Ramos (cell line): Measurements from ENCODE around the gene XRCC2.
"Not testable (repeated sequence)": the region's sequence is repeated elsewhere in the genome, so short reads cannot be mapped to it uniquely, and the experiment has no call there.

ENCODE experiments used
- in situ Hi-C: fragments of 300-500 bp; cut with MboI; formaldehyde crosslinking; loops from one replicate; pipeline ENCODE4 v1.14.3; 2022; ENCODE audit warnings: low sequenced_read_pairs; ENCODE audit not compliant: unreplicated experiment

XRCC2 gene

GRCh38 chr7:152675759-152676636, at the start of gene XRCC2:
TSS of gene XRCC2 (minus strand) at chr7:152676141. CDS start at chr7:152676079, 62 bp downstream.
- in situ Hi-C loops: loop anchor here (10.0 kb wide), 1 partner anchor 341 kb away; no protein-coding TSS in a partner anchor

GRCh38 chr7:152723364-152723763, 47.4 kb upstream of the XRCC2 start:
- in situ Hi-C loops: no loop called here

- in situ Hi-C loops: not testable (repeated sequence)
Measured at GRCh38 chr7:152712412-152713042, 36.6 kb upstream of the XRCC2 start.

- in situ Hi-C loops: no loop called here
Measured at GRCh38 chr7:152711444-152711944, 35.6 kb upstream of the XRCC2 start.

- in situ Hi-C loops: no loop called here
Measured at GRCh38 chr7:152710153-152710442, 34.2 kb upstream of the XRCC2 start.

- in situ Hi-C loops: no loop called here
Measured at GRCh38 chr7:152709287-152710152, 33.6 kb upstream of the XRCC2 start.

- in situ Hi-C loops: no loop called here
Measured at GRCh38 chr7:152704796-152705384, 28.9 kb upstream of the XRCC2 start.

- in situ Hi-C loops: no loop called here
Measured at GRCh38 chr7:152699079-152699478, 23.1 kb upstream of the XRCC2 start.

GRCh38 chr7:152697268-152697974, 21.5 kb upstream of the XRCC2 start:
- in situ Hi-C loops: not testable (repeated sequence)

GRCh38 chr7:152692196-152692595, 16.3 kb upstream of the XRCC2 start:
- in situ Hi-C loops: not testable (repeated sequence)

GRCh38 chr7:152683297-152683696, 7.4 kb upstream of the XRCC2 start:
- in situ Hi-C loops: no loop called here

GRCh38 chr7:152677808-152678670, 2.1 kb upstream of the XRCC2 start:
- in situ Hi-C loops: loop anchor here (10.0 kb wide), 1 partner anchor 343 kb away; no protein-coding TSS in a partner anchor

GRCh38 chr7:152674860-152675758, 832 bp downstream of the XRCC2 start:
- in situ Hi-C loops: loop anchor here (10.0 kb wide), 1 partner anchor 340 kb away; no protein-coding TSS in a partner anchor

- in situ Hi-C loops: loop anchor here (10.0 kb wide), 1 partner anchor 339 kb away; no protein-coding TSS in a partner anchor
Measured at GRCh38 chr7:152673897-152674296, 2.0 kb downstream of the XRCC2 start.

- in situ Hi-C loops: loop anchor here (10.0 kb wide), 1 partner anchor 338 kb away; no protein-coding TSS in a partner anchor
Measured at GRCh38 chr7:152672626-152673025, 3.3 kb downstream of the XRCC2 start.

GRCh38 chr7:152669758-152670157, 6.2 kb downstream of the XRCC2 start:
- in situ Hi-C loops: loop anchor here (10.0 kb wide), 1 partner anchor 335 kb away; no protein-coding TSS in a partner anchor

- in situ Hi-C loops: no loop called here
Measured at GRCh38 chr7:152668975-152669374, 7.0 kb downstream of the XRCC2 start.
